Epithelial cell of proximal tubule (primary cell): ENCODE data around the gene VWA3B. TPM values are rescaled to one million over a fixed set of nuclear protein-coding genes. Genes with fewer than 3 reads are reported as not detected.

Experiments
- DNase-seq: peaks from one replicate; pipeline ENCODE4 v3.0.0-alpha.2; 2011; ENCODE audit warnings: low read depth
- H3K4me3 ChIP-seq: 2 replicates; pipeline ENCODE4 v1.5.1; 2011; ENCODE audit warnings: low read depth, mild to moderate bottlenecking, low read length
- CTCF ChIP-seq: conservative IDR thresholded peaks from 2 replicates; pipeline ENCODE4 v1.5.1; 2012; ENCODE audit warnings: low read depth, mild to moderate bottlenecking, low read length
- total RNA-seq: library from RNA; depleted of rRNA; stranded (reverse); fragments of >200 nt; gene quantifications from 2 replicates; pipeline ENCODE4 v1.2.3, GENCODE V29; 2015

The VWA3B gene
- total RNA-seq, 1 donor from 2014 or later: not detected

GRCh38 chr2:98295721-98296414, 208.9 kb downstream of the VWA3B start:
- no peak for DNase-seq
- TF ChIP-seq CTCF: peak; percentile 25
- H3K4me3 ChIP-seq: no peak overlapping the region

GRCh38 chr2:98296440-98296839, 209.5 kb downstream of the VWA3B start:
- H3K4me3 ChIP-seq: no peak overlapping the region
- no peak for TF ChIP-seq CTCF
- DNase-seq: no peak

GRCh38 chr2:98297817-98298682, 211.1 kb downstream of the VWA3B start:
- peak; percentile 25 for TF ChIP-seq CTCF
- DNase-seq: no peak
- H3K4me3 ChIP-seq: no peak overlapping the region

GRCh38 chr2:98298683-98299164, 211.8 kb downstream of the VWA3B start:
- no peak overlapping the region for H3K4me3 ChIP-seq
- TF ChIP-seq CTCF: no peak
- DNase-seq: no peak

- H3K4me3 ChIP-seq: no peak overlapping the region
- TF ChIP-seq CTCF: no peak
- DNase-seq: no peak
These were observed 212.4 kb downstream of the VWA3B start for GRCh38 chr2:98299211-98299905.

- no peak for DNase-seq
- H3K4me3 ChIP-seq: no peak overlapping the region
- TF ChIP-seq CTCF: no peak
These were observed 213.3 kb downstream of the VWA3B start for GRCh38 chr2:98300141-98300874.
